Brain microvascular endothelial cell (primary cell): Measurements from ENCODE around the gene SSRP1.

Source experiments
- DNase-seq: peaks from one replicate; pipeline ENCODE4 v3.0.0-alpha.2; 2020
- H3K27ac ChIP-seq: fragments of 250-450 bp; sonication (Bioruptor Pico); 2 replicates; pipeline ENCODE4 v1.5.1; 2020; ENCODE audit warnings: mild to moderate bottlenecking, moderate library complexity
- H3K27me3 ChIP-seq: fragments of 250-450 bp; sonication (Bioruptor Pico); replicated peaks from 2 replicates; pipeline ENCODE4 v1.5.1; 2020; ENCODE audit warnings: mild to moderate bottlenecking
- H3K36me3 ChIP-seq: fragments of 250-450 bp; sonication (Bioruptor Pico); replicated peaks from 2 replicates; pipeline ENCODE4 v1.5.1; 2020; ENCODE audit warnings: mild to moderate bottlenecking
- H3K4me3 ChIP-seq: 2 replicates; pipeline ENCODE4 v1.5.1; 2011; ENCODE audit warnings: low read depth, mild to moderate bottlenecking, control low read depth, low read length, moderate library complexity
- in situ Hi-C: cut with HindIII; loops from 2 replicates; pipeline ENCODE4 v1.10.0; 2017; ENCODE audit warnings: low sequenced_read_pairs, low pct_ligation_motif_present
- TF ChIP-seq, protein P1 (sequence below): IDR thresholded peaks from 2 replicates; pipeline ENCODE4 v1.5.1; 2011; ENCODE audit warnings: low read depth, mild to moderate bottlenecking, moderate library complexity, low read length, control low read depth, inconsistent platforms; ENCODE audit errors: missing control alignments

SSRP1 gene

GRCh38 chr11:57376095-57377090 lies 40.7 kb upstream of the SSRP1 start:
- no peak for DNase-seq
- in situ Hi-C loops = no loop called here
- Histone ChIP-seq H3K36me3 (no peaks in the 10 kb centered on the region), H3K27ac (no peak overlapping the region), H3K4me3 (no peak overlapping the region), H3K27me3 (no peaks in the 10 kb centered on the region)
- TF ChIP-seq, protein P1, sequence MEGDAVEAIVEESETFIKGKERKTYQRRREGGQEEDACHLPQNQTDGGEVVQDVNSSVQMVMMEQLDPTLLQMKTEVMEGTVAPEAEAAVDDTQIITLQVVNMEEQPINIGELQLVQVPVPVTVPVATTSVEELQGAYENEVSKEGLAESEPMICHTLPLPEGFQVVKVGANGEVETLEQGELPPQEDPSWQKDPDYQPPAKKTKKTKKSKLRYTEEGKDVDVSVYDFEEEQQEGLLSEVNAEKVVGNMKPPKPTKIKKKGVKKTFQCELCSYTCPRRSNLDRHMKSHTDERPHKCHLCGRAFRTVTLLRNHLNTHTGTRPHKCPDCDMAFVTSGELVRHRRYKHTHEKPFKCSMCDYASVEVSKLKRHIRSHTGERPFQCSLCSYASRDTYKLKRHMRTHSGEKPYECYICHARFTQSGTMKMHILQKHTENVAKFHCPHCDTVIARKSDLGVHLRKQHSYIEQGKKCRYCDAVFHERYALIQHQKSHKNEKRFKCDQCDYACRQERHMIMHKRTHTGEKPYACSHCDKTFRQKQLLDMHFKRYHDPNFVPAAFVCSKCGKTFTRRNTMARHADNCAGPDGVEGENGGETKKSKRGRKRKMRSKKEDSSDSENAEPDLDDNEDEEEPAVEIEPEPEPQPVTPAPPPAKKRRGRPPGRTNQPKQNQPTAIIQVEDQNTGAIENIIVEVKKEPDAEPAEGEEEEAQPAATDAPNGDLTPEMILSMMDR = no peak

DNA sequence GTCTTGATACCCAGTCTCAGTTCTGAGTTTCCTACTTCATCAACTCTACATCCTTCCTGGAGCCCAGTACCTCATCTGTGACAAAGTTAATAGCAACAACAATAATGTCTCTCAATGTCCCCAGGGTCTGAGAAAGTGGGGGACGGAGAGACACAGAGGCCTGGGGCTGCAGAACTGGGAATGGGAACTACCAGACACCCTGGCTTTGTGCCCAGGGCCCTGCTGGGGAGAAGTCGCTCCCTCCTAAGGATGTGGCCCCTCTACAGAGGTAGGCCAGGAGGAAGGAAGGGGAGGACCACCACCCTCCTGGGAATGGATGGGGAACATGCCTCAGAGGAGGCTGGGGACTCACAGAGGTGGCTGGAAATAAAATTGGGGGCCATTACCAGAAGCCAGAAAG lies 39.8 kb upstream of the SSRP1 start:
- H3K27ac ChIP-seq = no peak overlapping the region
- in situ Hi-C loops = no loop called here
- TF ChIP-seq, protein P1 = no peak
- H3K27me3 ChIP-seq = no peaks in the 10 kb centered on the region
- H3K4me3 ChIP-seq = no peak overlapping the region
- DNase-seq = no peak
- H3K36me3 ChIP-seq = no peaks in the 10 kb centered on the region

- Histone ChIP-seq H3K27me3 (no peaks in the 10 kb centered on the region), H3K27ac (no peak overlapping the region), H3K36me3 (no peaks in the 10 kb centered on the region), H3K4me3 (no peak overlapping the region)
- in situ Hi-C loops = no loop called here
- no peak for DNase-seq
- TF ChIP-seq, protein P1 = no peak
Measured at GRCh38 chr11:57374966-57375365, 39.3 kb upstream of the SSRP1 start.

GRCh38 chr11:57373146-57373545 lies 37.5 kb upstream of the SSRP1 start:
- DNase-seq = no peak
- TF ChIP-seq, protein P1 = no peak
- Histone ChIP-seq H3K36me3 (no peaks in the 10 kb centered on the region), H3K27me3 (no peaks in the 10 kb centered on the region), H3K4me3 (no peak overlapping the region), H3K27ac (no peak overlapping the region)
- in situ Hi-C loops = no loop called here

GRCh38 chr11:57370941-57371340 lies 35.2 kb upstream of the SSRP1 start:
- TF ChIP-seq, protein P1 = no peak
- in situ Hi-C loops = no loop called here
- Histone ChIP-seq H3K27me3 (no peaks in the 10 kb centered on the region), H3K27ac (no peak overlapping the region), H3K4me3 (no peak overlapping the region), H3K36me3 (no peaks in the 10 kb centered on the region)
- no peak for DNase-seq
